Measurements from ENCODE around the gene CCDC80.

GRCh38 chr3:112653209-112653871, 12.4 kb upstream of the CCDC80 start:
- no peak for TF ChIP-seq EZH2 (IDR thresholded peaks at IDR 0.05; ENCODE audit: borderline replicate concordance, low read length)
- TF ChIP-seq, protein P1, sequence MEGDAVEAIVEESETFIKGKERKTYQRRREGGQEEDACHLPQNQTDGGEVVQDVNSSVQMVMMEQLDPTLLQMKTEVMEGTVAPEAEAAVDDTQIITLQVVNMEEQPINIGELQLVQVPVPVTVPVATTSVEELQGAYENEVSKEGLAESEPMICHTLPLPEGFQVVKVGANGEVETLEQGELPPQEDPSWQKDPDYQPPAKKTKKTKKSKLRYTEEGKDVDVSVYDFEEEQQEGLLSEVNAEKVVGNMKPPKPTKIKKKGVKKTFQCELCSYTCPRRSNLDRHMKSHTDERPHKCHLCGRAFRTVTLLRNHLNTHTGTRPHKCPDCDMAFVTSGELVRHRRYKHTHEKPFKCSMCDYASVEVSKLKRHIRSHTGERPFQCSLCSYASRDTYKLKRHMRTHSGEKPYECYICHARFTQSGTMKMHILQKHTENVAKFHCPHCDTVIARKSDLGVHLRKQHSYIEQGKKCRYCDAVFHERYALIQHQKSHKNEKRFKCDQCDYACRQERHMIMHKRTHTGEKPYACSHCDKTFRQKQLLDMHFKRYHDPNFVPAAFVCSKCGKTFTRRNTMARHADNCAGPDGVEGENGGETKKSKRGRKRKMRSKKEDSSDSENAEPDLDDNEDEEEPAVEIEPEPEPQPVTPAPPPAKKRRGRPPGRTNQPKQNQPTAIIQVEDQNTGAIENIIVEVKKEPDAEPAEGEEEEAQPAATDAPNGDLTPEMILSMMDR (IDR thresholded peaks at IDR 0.05; ENCODE audit: low read length): no peak

Data from OCI-LY1 (cell line).